ENCODE data around the gene BHLHE40.

The BHLHE40 gene

DNA sequence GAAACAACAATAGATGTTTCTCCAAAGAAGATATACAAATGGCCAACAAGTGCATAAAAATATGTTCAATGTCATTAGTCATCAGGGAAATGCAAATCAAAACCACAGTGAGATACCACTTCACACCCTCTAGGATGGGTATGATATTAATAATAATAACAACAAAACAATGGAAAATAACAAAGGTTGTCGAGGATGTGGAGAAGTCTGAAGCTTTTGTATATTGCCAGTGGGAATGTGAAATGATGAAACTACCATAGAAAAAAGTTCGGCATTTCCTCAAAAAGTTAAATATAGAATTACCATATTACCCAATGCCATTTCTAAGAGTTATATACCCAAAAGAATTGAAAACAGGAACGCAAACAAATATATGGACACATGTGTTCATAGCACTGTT is 10.8 kb downstream of the BHLHE40 start:
- H3K27ac ChIP-seq (ENCODE audit: insufficient read depth, low read length, poor library complexity, severe bottlenecking), result no peak overlapping the region
- peaks cover 26% of the 10 kb centered on the region for H3K4me1 ChIP-seq (ENCODE audit: control insufficient read depth, insufficient read depth, low read length, poor library complexity, severe bottlenecking)
- H3K9me3 ChIP-seq (ENCODE audit: control insufficient read depth, low read length), result no peaks in the 10 kb centered on the region
- H3K4me3 ChIP-seq (ENCODE audit: insufficient read depth, low read depth, low read length, poor library complexity, severe bottlenecking), result no peak overlapping the region
- no peak for DNase-seq
- H3K36me3 ChIP-seq (ENCODE audit: control insufficient read depth, insufficient read depth, low read length), result no peaks in the 10 kb centered on the region
- no peaks in the 10 kb centered on the region for H3K27me3 ChIP-seq (replicated peaks; ENCODE audit: control insufficient read depth, insufficient read depth, low read length, poor library complexity, severe bottlenecking)

DNA sequence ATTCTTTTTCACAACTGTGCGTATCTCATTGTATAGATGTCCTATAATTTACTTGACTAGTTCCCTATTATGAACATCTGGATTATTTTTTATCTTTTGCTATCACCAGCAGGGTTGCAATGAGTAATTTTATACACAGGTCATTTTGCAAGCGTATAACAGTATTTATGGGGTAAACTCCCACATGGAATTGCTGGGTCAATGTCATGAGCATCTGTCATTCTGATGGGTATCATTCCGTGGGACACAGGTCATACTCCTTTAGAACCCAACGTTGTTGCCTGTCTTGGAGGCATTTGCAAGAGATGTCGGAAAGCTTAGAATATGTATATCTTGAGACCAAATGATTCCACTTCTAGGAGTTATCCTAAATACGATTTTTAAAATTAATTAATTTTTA is 12.9 kb downstream of the BHLHE40 start:
- Histone ChIP-seq H3K27me3 (replicated peaks; ENCODE audit: control insufficient read depth, insufficient read depth, low read length, poor library complexity, severe bottlenecking) (no peaks in the 10 kb centered on the region), H3K9me3 (ENCODE audit: control insufficient read depth, low read length) (no peaks in the 10 kb centered on the region), H3K4me1 (ENCODE audit: control insufficient read depth, insufficient read depth, low read length, poor library complexity, severe bottlenecking) (peaks cover 5% of the 10 kb centered on the region), H3K4me3 (ENCODE audit: insufficient read depth, low read depth, low read length, poor library complexity, severe bottlenecking) (no peak overlapping the region), H3K36me3 (ENCODE audit: control insufficient read depth, insufficient read depth, low read length) (no peaks in the 10 kb centered on the region), H3K27ac (ENCODE audit: insufficient read depth, low read length, poor library complexity, severe bottlenecking) (no peak overlapping the region)
- no peak for DNase-seq

DNA sequence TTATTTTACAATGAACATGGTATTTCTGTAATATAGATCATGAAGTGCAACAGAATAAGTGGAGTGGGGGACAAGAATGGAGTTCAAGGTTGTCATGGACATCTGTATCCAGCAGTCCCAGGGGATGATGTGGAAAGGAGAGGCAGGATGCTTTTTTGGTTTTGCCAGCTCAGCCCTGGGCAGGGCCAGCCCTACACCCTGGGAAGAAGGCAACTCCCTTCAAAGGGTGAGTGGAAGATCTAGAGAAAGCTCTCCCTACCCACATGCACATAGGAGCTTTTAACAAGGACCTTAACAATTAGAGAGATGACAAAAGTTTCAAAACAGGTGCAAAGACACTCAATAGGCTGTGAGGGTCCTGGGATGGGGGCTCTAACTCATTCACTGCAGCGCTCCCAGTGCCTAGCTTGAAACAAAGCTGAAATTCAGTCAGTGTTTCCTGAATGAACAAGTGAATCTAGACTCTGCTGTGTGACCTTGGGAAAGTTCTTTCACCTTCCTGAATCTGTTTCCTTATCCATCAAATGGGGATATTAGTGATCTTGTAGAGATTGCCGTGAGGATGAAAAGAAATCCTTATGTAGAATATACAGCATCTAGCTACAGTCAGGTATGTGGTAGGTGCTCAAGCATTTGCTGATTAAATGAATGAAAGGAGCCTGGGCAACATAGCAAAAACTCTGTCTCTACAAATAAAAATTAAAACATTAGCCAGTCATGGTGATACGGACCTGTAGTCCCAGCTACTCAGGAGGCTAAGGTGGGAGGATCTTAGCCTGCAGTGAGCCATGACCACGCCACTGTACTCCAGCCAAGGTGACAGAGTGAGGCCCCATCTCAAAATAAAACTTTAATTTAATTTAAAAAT is 14.3 kb downstream of the BHLHE40 start:
- H3K27ac ChIP-seq (ENCODE audit: insufficient read depth, low read length, poor library complexity, severe bottlenecking), result no peak overlapping the region
- DNase-seq, result no peak
- H3K36me3 ChIP-seq (ENCODE audit: control insufficient read depth, insufficient read depth, low read length), result no peaks in the 10 kb centered on the region
- H3K9me3 ChIP-seq (ENCODE audit: control insufficient read depth, low read length), result no peaks in the 10 kb centered on the region
- no peaks in the 10 kb centered on the region for H3K4me1 ChIP-seq (ENCODE audit: control insufficient read depth, insufficient read depth, low read length, poor library complexity, severe bottlenecking)
- no peak overlapping the region for H3K4me3 ChIP-seq (ENCODE audit: insufficient read depth, low read depth, low read length, poor library complexity, severe bottlenecking)
- H3K27me3 ChIP-seq (replicated peaks; ENCODE audit: control insufficient read depth, insufficient read depth, low read length, poor library complexity, severe bottlenecking), result no peaks in the 10 kb centered on the region

DNA sequence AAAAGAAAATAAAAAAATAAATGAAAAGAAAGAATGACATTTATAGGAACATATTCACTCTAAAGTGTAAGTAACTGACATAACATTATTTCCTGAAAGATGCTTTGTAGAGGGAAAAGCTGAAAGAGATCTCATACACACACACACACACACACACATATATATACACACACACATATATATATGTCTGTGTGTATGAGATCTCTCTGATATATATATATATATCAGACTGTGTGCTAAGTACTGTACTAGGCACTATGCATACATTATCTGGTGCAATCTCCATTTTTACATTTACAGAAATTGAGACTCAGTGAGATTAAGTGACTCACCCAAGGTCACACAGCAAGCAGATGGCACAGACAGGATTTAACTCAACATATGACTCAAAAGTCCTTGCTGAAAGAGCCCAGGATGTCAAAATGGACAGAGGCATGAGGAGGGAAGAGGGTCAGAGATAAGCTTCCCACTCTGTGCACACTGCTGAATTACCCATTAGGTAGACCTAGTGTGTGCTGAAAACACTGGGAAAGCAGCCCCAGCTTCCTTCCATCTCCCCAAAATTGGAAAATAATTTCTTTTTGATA is 15.0 kb downstream of the BHLHE40 start:
- no peaks in the 10 kb centered on the region for H3K4me1 ChIP-seq (ENCODE audit: control insufficient read depth, insufficient read depth, low read length, poor library complexity, severe bottlenecking)
- no peaks in the 10 kb centered on the region for H3K36me3 ChIP-seq (ENCODE audit: control insufficient read depth, insufficient read depth, low read length)
- H3K9me3 ChIP-seq (ENCODE audit: control insufficient read depth, low read length), result no peaks in the 10 kb centered on the region
- no peak overlapping the region for H3K27ac ChIP-seq (ENCODE audit: insufficient read depth, low read length, poor library complexity, severe bottlenecking)
- no peak for DNase-seq
- H3K4me3 ChIP-seq (ENCODE audit: insufficient read depth, low read depth, low read length, poor library complexity, severe bottlenecking), result no peak overlapping the region
- no peaks in the 10 kb centered on the region for H3K27me3 ChIP-seq (replicated peaks; ENCODE audit: control insufficient read depth, insufficient read depth, low read length, poor library complexity, severe bottlenecking)

DNA sequence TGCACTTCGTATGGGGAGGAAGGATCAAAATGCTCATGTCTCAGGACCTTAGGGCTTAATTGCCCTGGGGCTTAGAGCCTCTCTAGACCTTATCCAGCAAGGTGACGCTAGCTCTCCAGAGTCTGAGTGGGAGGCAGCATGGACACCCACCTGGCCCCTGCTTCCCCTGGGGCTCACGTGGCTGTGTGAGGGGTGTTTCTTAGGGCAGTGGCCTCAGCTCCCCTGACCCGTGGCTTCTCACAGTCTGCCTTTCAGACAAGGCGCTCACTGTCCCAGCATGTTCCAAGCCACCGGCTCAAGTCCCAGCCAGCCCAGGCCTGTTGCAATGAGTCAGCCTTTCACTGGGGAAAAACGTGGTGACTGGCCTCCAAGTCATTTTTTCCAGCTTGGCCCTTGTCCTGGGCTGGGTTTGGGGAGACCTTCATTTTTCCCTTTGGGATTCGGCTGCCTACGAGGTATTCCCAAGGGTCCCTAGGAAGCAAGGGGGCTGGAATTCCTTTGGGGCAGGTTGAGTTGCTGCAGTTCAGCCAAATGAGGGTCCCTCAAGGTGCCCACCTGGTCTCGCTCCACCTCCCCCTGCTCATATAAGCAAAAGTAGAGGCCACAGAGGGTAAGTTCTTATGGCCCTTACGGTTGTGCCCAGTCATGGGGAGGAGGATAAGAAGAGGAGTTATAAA is 15.7 kb downstream of the BHLHE40 start:
- no peaks in the 10 kb centered on the region for H3K36me3 ChIP-seq (ENCODE audit: control insufficient read depth, insufficient read depth, low read length)
- H3K27ac ChIP-seq (ENCODE audit: insufficient read depth, low read length, poor library complexity, severe bottlenecking), result no peak overlapping the region
- no peak for DNase-seq
- no peak overlapping the region for H3K4me3 ChIP-seq (ENCODE audit: insufficient read depth, low read depth, low read length, poor library complexity, severe bottlenecking)
- H3K9me3 ChIP-seq (ENCODE audit: control insufficient read depth, low read length), result no peaks in the 10 kb centered on the region
- H3K4me1 ChIP-seq (ENCODE audit: control insufficient read depth, insufficient read depth, low read length, poor library complexity, severe bottlenecking), result no peaks in the 10 kb centered on the region
- H3K27me3 ChIP-seq (replicated peaks; ENCODE audit: control insufficient read depth, insufficient read depth, low read length, poor library complexity, severe bottlenecking), result no peaks in the 10 kb centered on the region

DNA sequence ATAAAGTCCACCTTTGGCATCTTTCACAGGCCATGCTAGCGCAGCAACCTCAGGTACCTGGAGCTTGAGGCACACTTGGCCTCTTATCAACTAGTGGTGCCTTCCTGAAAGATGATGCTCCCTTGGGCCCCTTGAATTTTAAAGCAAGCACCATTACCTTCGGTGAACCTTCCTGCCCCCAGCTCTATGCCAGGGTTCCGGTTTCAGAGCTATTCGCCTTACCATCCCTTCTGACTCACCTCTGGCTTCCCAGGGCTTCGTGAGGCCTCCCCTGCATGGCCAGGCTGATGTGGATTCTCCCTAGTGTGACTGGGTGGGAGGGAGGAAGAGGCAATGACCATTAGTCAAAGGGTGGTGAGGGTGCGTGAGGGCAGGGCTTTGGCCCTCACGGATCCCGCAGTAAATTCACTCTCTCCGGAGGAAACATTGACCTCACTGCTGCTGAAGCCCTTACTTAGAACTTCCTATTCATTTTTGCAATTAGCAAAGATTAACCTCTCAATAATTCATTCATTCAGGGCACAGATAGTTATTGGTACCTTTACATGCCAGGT is 16.3 kb downstream of the BHLHE40 start:
- no peaks in the 10 kb centered on the region for H3K9me3 ChIP-seq (ENCODE audit: control insufficient read depth, low read length)
- H3K27ac ChIP-seq (ENCODE audit: insufficient read depth, low read length, poor library complexity, severe bottlenecking), result no peak overlapping the region
- H3K36me3 ChIP-seq (ENCODE audit: control insufficient read depth, insufficient read depth, low read length), result no peaks in the 10 kb centered on the region
- H3K4me1 ChIP-seq (ENCODE audit: control insufficient read depth, insufficient read depth, low read length, poor library complexity, severe bottlenecking), result no peaks in the 10 kb centered on the region
- H3K4me3 ChIP-seq (ENCODE audit: insufficient read depth, low read depth, low read length, poor library complexity, severe bottlenecking), result no peak overlapping the region
- DNase-seq, result no peak
- no peaks in the 10 kb centered on the region for H3K27me3 ChIP-seq (replicated peaks; ENCODE audit: control insufficient read depth, insufficient read depth, low read length, poor library complexity, severe bottlenecking)

DNA sequence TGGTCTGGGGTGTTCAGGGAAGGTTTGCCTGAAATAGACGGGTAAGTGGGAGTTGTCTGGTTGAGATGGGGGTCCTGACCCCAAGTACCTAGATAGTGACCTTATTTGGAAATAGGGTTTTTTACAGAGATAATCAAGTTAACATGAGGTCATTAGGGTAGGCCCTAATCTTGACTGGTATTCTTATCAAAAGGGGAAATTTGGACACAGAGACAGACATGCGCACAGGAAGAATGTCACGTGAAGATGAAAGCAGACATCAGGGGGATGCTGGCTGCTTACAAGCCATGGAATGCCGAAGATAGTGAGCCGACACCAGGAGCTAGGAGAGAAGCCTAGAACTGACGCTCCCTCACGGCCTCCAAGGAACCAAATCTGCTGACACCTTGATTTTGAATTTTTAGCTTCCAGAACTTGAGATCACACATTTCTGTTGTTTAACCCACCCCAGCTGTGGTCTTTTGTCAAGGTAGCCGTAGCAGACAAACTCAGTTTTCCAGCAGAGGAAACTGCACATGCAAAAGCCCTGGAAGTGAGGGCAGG is 17.1 kb downstream of the BHLHE40 start:
- Histone ChIP-seq H3K4me1 (ENCODE audit: control insufficient read depth, insufficient read depth, low read length, poor library complexity, severe bottlenecking) (no peaks in the 10 kb centered on the region), H3K4me3 (ENCODE audit: insufficient read depth, low read depth, low read length, poor library complexity, severe bottlenecking) (no peak overlapping the region), H3K36me3 (ENCODE audit: control insufficient read depth, insufficient read depth, low read length) (no peaks in the 10 kb centered on the region), H3K27me3 (replicated peaks; ENCODE audit: control insufficient read depth, insufficient read depth, low read length, poor library complexity, severe bottlenecking) (no peaks in the 10 kb centered on the region), H3K27ac (ENCODE audit: insufficient read depth, low read length, poor library complexity, severe bottlenecking) (no peak overlapping the region), H3K9me3 (ENCODE audit: control insufficient read depth, low read length) (no peaks in the 10 kb centered on the region)
- no peak for DNase-seq

DNA sequence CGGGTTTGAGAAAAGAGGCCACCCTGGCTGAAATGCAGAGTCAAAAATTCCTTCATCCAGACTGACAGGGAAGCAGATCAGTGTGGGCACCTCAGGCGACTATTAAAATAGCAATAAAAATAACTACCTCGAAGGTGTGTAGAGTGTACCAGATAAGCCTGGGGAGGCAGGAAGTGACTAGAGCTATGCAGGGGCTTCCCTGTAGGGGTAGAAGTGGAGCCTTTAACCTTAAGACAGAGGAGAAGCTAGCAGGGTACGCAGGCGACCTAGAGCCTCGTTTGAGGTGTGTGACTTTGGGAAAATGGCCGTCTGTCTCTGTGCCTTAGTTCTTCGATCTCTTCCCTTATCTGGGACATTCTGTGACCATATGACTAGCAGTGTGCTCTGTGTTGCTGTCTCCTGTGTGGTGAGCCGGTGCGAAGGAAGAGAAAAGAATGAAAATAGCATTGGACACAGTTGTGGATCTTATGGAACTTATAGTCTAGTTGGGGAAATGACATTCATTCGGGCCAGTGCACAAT is 17.6 kb downstream of the BHLHE40 start:
- Histone ChIP-seq H3K9me3 (ENCODE audit: control insufficient read depth, low read length) (no peaks in the 10 kb centered on the region), H3K27me3 (replicated peaks; ENCODE audit: control insufficient read depth, insufficient read depth, low read length, poor library complexity, severe bottlenecking) (no peaks in the 10 kb centered on the region), H3K27ac (ENCODE audit: insufficient read depth, low read length, poor library complexity, severe bottlenecking) (no peak overlapping the region), H3K4me3 (ENCODE audit: insufficient read depth, low read depth, low read length, poor library complexity, severe bottlenecking) (no peak overlapping the region), H3K36me3 (ENCODE audit: control insufficient read depth, insufficient read depth, low read length) (no peaks in the 10 kb centered on the region), H3K4me1 (ENCODE audit: control insufficient read depth, insufficient read depth, low read length, poor library complexity, severe bottlenecking) (no peaks in the 10 kb centered on the region)
- no peak for DNase-seq

DNA sequence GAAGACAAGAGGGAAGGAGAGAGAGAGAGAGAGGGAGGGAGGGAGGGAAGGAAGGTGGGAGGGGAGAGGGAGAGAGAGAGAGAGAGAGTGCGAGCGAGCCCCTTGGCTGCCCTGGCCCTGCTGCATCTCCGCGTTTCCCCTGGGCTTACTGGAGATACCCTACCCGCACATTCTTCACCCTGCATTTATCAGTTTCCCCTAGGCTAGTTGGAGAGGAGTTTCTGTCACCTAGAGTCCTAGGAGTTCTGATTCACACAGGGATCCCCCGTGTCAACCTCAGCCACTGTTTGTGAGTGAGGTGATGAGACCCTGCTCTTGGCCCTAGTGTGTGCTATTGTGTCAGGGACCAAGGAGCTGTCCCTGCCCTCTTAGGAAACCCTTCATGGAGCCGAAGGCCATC is 18.7 kb downstream of the BHLHE40 start:
- no peaks in the 10 kb centered on the region for H3K36me3 ChIP-seq (ENCODE audit: control insufficient read depth, insufficient read depth, low read length)
- DNase-seq, result no peak
- peaks cover 6% of the 10 kb centered on the region for H3K4me1 ChIP-seq (ENCODE audit: control insufficient read depth, insufficient read depth, low read length, poor library complexity, severe bottlenecking)
- no peaks in the 10 kb centered on the region for H3K27me3 ChIP-seq (replicated peaks; ENCODE audit: control insufficient read depth, insufficient read depth, low read length, poor library complexity, severe bottlenecking)
- no peak overlapping the region for H3K4me3 ChIP-seq (ENCODE audit: insufficient read depth, low read depth, low read length, poor library complexity, severe bottlenecking)
- no peaks in the 10 kb centered on the region for H3K9me3 ChIP-seq (ENCODE audit: control insufficient read depth, low read length)
- no peak overlapping the region for H3K27ac ChIP-seq (ENCODE audit: insufficient read depth, low read length, poor library complexity, severe bottlenecking)

Data from effector memory CD4-positive, alpha-beta T cell (primary cell).